Glutamatergic neuron (in vitro differentiated cells): ENCODE data around the gene CTXND1. TPM values are rescaled to one million over a fixed set of nuclear protein-coding genes. Genes with fewer than 3 reads are reported as not detected.
"Not testable (repeated sequence)": the region's sequence is repeated elsewhere in the genome, so short reads cannot be mapped to it uniquely, and the experiment has no call there.

Experiments used
- DNase-seq: peaks from one replicate; pipeline ENCODE4 v3.0.0; 2022
- H3K27ac Mint-ChIP-seq: one replicate; pipeline ENCODE4 v1.8.0; 2020; ENCODE audit warnings: mild to moderate bottlenecking, mixed read lengths, inconsistent platforms; ENCODE audit not compliant: unreplicated experiment
- H3K27me3 Mint-ChIP-seq: one replicate; pipeline ENCODE4 v1.8.0; 2020; ENCODE audit warnings: mild to moderate bottlenecking, moderate library complexity, mixed read lengths, inconsistent platforms; ENCODE audit not compliant: unreplicated experiment
- H3K36me3 Mint-ChIP-seq: one replicate; pipeline ENCODE4 v1.8.0; 2020; ENCODE audit warnings: mild to moderate bottlenecking, mixed read lengths, inconsistent platforms; ENCODE audit not compliant: unreplicated experiment
- H3K4me1 Mint-ChIP-seq: one replicate; pipeline ENCODE4 v1.8.0; 2020; ENCODE audit warnings: mild to moderate bottlenecking, low read depth, mixed read lengths, inconsistent platforms; ENCODE audit not compliant: unreplicated experiment
- H3K4me3 Mint-ChIP-seq: one replicate; pipeline ENCODE4 v1.8.0; 2020; ENCODE audit warnings: mild to moderate bottlenecking, mixed read lengths, inconsistent platforms; ENCODE audit not compliant: unreplicated experiment
- H3K9me3 Mint-ChIP-seq: one replicate; pipeline ENCODE4 v1.8.0; 2020; ENCODE audit warnings: mild to moderate bottlenecking, moderate library complexity, mixed read lengths, inconsistent platforms; ENCODE audit not compliant: unreplicated experiment
- CTCF ChIP-seq: fragments of 200-600 bp; sonication (generic); IDR thresholded peaks from one replicate; pipeline ENCODE4 v1.5.0; 2021; ENCODE audit not compliant: partially characterized antibody, unreplicated experiment
- long read RNA-seq: library from polyadenylated mRNA; unstranded; transcript quantifications from one replicate; pipeline ENCODE4 v2.0.0, GENCODE V29; 2020; ENCODE audit not compliant: unreplicated experiment
- total RNA-seq: library from RNA; stranded (reverse); fragmentation: NEBNext Ultra II Directional; extraction: Animal tissue kit (Norgen Biotek cat#: 25700); gene quantifications from one replicate; pipeline ENCODE4 v1.2.1, GENCODE V29; 2021; ENCODE audit not compliant: unreplicated experiment

Gene CTXND1
- 0.39 TPM for total RNA-seq
- long read RNA-seq: 0 reads

DNA sequence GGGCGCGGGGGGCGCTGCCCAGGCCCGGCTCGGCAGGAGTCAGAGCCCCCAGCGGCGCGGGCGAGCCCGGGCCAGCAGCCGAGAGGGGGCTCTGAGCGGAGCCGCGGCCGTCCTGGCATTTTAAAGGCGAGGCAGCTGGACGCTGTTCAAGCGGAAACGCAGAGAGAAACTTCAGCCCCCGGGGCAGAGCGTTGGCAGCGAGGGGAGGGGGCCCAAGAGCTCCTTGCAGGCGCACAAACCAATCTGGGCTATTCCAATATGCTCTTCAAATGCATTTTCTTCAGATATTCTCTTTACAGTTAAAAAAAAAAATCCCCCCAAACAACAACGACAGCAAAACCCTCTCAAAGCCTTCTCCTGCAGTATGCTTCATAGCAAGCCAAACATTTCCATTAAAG, at the start of gene CTXND1:
TSS of gene CTXND1 (minus strand) at position 93 of the 398 bp plus-strand sequence. CDS start 50,264 bp downstream, outside the sequence.
- H3K27ac Mint-ChIP-seq: no peak within 1 kb of the TSS
- no peak for TF ChIP-seq CTCF
- H3K27me3 Mint-ChIP-seq: peaks cover 3% of the 10 kb centered on the region
- DNase-seq: peak; percentile 48
- peaks cover 2% of the 10 kb centered on the region for H3K4me1 Mint-ChIP-seq
- H3K36me3 Mint-ChIP-seq: no peaks in the 10 kb centered on the region
- peak within 1 kb of the TSS; percentile 90 for H3K4me3 Mint-ChIP-seq
- peaks cover 2% of the 10 kb centered on the region for H3K9me3 Mint-ChIP-seq

DNA sequence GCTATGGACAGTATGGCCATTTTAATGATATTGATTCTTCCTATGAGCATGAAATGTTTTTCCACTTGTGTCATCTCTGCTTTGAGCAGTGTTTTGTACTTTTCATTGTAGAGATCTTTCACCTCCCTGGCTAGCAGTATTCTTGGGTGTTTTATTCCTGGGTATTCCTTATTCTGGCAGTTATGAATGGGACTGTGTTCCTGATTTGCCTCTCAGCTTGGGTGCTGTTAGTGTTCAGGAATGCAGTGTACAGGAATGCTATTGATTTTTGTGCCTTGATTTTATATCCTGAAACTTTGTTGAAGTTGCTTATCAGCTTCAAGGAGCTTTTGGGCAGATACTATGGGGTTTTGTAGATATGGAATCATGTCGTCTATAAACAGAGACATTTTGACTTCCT, 49.5 kb upstream of the CTXND1 start:
- H3K4me1 Mint-ChIP-seq: no peaks in the 10 kb centered on the region
- peaks cover 3% of the 10 kb centered on the region for H3K27me3 Mint-ChIP-seq
- no peaks in the 10 kb centered on the region for H3K9me3 Mint-ChIP-seq
- DNase-seq: no peak
- H3K36me3 Mint-ChIP-seq: peaks cover 6% of the 10 kb centered on the region
- H3K27ac Mint-ChIP-seq: no peak overlapping the region
- no peak overlapping the region for H3K4me3 Mint-ChIP-seq
- no peak for TF ChIP-seq CTCF

- not testable (repeated sequence) for H3K9me3 Mint-ChIP-seq, H3K4me3 Mint-ChIP-seq, DNase-seq, H3K4me1 Mint-ChIP-seq, H3K36me3 Mint-ChIP-seq, H3K27me3 Mint-ChIP-seq, H3K27ac Mint-ChIP-seq
Observed at GRCh38 chr15:80295777-80296176, 43.8 kb upstream of the CTXND1 start.

GRCh38 chr15:80292079-80292478, 40.1 kb upstream of the CTXND1 start:
- no peak for DNase-seq
- H3K4me3 Mint-ChIP-seq: no peak overlapping the region
- H3K36me3 Mint-ChIP-seq: no peaks in the 10 kb centered on the region
- peaks cover 8% of the 10 kb centered on the region for H3K4me1 Mint-ChIP-seq
- no peak overlapping the region for H3K27ac Mint-ChIP-seq
- H3K9me3 Mint-ChIP-seq: no peaks in the 10 kb centered on the region
- no peak for TF ChIP-seq CTCF
- no peaks in the 10 kb centered on the region for H3K27me3 Mint-ChIP-seq

DNA sequence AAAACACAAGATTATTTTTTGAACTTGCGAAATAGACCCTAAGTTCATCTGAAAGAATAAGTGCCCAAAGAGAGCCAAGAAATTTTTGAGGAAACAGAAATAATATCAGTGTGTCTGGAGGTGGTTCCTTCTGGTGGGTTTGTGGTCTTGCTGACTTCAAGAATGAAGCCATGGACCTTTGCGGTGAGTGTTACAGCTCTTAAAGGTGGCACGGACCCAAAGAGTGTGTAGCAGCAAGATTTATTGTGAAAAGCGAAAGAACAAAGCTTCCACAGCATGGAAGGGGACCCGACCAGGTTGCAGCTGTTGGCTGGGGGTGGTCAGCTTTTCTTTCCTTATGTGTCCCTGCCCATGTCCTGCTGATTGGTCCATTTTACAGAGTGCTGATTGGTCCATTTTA, 38.9 kb upstream of the CTXND1 start:
- H3K27me3 Mint-ChIP-seq, H3K27ac Mint-ChIP-seq, DNase-seq, H3K4me3 Mint-ChIP-seq, H3K36me3 Mint-ChIP-seq, H3K4me1 Mint-ChIP-seq, H3K9me3 Mint-ChIP-seq: not testable (repeated sequence)

DNA sequence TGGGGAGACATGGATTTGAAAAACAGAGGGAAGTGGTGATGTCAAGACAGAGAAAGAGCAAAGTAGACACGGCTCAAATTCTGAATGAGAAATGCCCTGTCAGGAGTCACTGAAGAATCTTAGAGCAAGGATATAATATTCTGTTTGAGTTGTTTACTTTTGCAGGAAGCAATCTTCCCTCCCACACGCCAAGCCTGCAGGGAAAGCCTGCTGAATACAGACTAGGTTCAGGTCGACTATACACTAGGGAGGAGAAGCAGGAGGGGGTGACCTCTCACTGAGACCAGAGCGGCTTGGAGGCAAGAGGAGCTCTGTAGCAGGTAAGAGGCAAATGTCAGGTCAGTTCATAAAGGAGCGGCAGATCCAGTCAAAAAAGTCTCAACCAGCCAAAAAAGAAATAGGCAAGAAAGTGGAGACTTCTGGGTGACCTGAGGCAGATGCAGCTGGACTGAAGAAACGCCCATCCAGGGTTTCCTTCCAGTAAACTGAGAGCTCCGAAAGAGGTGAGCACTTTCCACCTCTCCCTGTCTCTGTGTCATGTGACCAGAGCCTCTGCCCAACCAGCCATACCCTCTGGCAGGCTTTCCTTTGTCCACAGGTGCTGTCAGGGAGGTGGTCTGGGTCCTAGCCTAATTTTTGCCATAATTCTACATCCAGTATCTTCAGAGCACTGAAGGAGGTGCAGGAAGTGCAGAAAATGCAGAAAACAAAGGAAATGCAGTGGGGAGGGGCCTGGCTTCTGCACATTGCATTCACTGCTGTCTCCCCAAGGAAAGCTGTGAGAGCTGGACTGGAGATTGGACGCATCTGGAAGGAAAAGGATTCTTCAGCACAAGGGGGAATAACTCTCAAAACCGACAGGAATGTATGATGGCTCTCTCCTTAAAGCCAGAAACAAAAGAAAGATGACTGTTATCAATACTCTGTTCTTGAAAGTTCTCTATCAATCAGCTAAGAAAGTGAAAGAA, 37.8 kb upstream of the CTXND1 start:
- TF ChIP-seq CTCF: no peak
- no peak overlapping the region for H3K27ac Mint-ChIP-seq
- no peak for DNase-seq
- H3K4me3 Mint-ChIP-seq: no peak overlapping the region
- no peaks in the 10 kb centered on the region for H3K36me3 Mint-ChIP-seq
- peaks cover 2% of the 10 kb centered on the region for H3K27me3 Mint-ChIP-seq
- no peaks in the 10 kb centered on the region for H3K9me3 Mint-ChIP-seq
- peaks cover 8% of the 10 kb centered on the region for H3K4me1 Mint-ChIP-seq
